ENCODE data around the gene SCIN.
"Not testable (repeated sequence)": the region's sequence is repeated elsewhere in the genome, so short reads cannot be mapped to it uniquely, and the experiment has no call there.

Gene SCIN

GRCh38 chr7:12570534-12571461 lies at the start of gene SCIN:
Gene SCIN, plus strand, starts transcription at chr7:12570720. Its CDS starts 67 bp downstream, at chr7:12570787.
- DNase-seq: peak; percentile 7

DNA sequence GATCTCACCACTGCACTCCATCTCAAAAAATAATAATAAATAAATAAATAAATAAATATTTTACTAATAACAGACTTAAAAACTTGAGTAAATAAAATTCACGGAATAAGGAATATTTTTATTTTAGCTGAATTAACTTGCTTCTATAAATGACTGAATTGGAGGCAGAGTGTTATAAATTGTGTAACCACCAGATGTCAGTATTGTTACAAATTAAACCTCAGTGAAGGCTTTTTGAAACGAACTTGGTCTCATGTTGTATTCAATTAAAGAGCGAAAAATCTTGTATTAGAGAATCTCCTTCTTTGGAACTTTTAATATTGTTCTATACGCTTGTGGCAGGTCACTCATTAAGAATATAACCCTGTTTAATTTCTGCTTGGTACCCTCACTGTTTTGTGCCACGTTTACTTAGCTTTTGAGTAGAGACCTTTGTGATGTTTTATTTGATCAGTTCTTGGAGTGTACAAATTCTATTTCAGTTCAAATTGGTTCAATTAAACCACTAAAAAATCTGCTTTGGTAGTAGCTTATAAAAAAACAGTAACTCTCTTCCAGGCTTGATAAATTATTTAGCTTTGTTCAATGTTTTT lies 45.6 kb upstream of the SCIN start:
- DNase-seq: no peak

DNA sequence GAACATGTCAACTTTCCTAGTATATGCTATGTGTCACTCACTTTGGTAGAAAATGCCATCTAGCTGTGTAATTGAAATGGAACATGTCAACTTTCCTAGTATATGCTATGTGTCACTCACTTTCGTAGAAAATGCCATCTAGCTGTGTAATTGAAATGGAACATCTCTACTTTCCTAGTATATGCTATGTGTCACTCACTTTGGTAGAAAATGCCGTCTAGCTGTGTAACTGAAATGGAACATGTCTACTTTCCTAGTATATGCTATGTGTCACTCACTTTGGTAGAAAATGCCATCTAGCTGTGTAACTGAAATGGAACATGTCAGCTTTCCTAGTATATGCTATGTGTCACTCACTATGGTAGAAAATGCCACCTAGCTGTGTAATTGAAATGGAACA lies 43.8 kb upstream of the SCIN start:
- not testable (repeated sequence) for DNase-seq

GRCh38 chr7:12527670-12528069 lies 42.9 kb upstream of the SCIN start:
- DNase-seq: not testable (repeated sequence)

- DNase-seq: no peak
Observed at GRCh38 chr7:12529971-12530710, 40.4 kb upstream of the SCIN start.

DNA sequence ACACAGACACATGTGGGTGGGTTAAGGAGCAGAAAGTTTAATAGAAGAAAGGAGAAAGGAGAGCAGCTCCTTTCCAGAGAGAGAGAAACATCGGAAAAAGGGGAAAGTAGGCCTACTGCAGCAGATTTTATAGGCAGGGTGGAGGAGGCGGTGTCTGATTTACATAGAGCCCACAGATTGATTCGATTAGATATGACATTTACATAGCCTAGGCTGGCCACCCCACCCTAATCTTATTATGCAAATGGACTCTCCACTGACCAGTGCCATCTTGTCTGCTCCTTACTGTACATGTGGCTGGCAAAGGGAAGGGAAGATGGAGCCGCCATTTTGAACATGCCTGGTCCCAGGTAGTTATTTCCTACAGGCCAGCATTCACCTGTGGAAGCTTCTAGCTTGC lies 38.7 kb upstream of the SCIN start:
- no peak for DNase-seq

DNA sequence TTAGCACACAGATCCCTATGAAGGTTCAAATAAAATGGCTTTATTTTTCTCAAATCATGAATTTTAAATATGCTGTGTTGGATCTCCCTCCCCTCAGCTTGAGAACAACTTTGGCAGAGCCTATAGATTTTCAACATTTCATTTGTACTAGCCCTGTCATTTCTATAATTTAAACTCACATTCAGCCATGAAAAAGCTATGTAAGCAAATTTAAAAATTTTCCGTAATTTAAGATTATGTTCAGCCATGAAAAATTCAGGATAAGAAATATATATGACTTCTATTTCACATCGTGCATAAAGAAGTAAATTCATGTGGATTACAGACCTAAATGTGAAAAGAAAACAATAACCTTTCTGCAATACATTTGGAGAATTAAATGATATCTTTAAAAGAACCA lies 36.5 kb upstream of the SCIN start:
- no peak for DNase-seq

DNA sequence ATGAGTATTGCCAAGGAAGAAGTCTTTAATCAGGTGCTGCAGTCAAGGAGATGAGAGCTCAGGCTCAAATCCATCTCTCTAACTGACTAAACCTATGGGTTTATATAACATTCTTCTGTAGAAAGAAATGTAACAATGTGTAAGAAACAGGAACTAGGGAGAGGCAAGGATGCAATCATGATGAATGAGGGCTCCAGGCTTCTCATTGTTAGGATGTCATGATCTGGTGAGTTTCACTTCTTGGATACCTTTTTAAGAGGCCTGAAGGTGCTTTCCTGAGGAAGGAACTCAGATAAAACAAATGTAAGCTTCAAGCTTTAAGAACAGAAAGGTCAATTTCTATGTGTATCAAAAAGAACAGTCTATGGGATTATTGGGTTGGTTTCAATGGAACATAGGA lies 30.8 kb upstream of the SCIN start:
- DNase-seq: no peak

DNA sequence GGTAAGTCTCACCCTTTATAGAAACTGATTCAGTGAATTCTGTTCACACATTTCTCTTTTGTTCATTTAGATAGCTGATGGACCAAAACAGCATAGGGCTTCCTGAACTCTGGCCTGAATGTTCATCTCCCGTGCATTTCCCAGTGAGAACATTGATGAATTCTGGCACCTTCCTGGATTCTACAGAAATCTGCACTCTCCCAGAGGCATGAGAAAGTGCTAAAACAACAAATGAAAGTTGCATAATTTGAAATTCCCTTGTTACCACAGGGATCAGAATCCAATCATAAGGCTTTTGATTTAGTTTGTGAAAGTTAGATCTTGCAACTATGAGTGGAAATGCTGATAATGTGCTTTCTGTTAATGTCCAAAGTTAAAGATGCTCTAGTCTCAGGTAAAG lies 29.7 kb upstream of the SCIN start:
- no peak for DNase-seq

DNA sequence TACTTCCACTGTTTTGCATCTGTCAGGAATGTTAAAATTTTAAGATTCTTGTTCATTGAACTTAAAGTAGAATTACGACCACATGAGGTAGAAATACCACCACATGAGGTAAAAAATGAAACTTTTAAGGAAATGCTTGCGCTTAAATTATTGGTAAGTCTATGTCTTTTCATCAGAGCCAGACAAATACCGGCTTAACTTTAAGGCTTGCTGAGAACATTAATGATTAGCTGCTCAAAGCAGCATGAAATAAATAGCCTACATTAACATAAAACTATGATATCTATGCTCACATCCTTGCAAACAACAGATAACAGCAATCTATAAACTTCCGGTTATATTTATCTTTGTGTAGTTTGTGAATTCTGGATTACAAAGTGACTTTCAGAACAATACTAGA lies 26.9 kb upstream of the SCIN start:
- DNase-seq: no peak

DNA sequence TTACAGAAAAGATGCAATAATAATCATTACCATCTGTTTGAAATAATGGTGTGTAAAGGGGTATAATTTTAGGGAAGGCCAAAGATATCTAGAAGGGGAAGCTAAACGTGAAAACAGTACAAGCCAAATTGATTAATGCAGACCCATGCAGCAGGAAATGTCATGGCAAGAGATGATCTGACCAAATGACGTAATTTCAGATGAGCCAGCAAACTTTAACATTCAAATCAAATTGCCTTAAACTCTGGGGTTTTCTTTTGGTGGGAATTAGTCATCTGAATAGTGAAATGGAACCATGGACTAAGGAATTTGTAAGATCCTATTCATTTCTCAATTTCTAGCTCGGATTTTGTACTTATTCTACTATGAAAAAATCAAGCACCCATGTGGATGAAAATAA lies 21.4 kb upstream of the SCIN start:
- DNase-seq: no peak

DNA sequence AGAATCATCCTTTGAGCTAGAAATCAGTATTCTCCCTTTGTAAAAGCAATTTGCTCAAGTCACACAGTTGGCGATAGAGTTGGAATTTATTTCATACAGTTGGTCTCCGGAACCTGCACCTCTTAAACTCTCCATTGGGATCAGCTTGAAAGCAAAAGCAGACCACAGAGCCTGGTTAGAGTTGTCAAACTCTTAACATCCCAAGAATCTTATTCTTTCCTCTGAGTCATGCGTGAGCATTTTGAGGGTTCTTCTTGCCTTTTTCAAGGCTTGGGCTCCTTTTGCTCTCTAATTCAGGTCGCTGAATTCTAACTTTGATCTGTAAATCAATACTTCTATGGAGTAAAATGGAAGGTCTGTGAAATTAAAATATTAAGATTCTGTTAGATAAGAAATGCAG lies 19.6 kb upstream of the SCIN start:
- no peak for DNase-seq

- no peak for DNase-seq
Observed at GRCh38 chr7:12552876-12553275, 17.6 kb upstream of the SCIN start.

DNA sequence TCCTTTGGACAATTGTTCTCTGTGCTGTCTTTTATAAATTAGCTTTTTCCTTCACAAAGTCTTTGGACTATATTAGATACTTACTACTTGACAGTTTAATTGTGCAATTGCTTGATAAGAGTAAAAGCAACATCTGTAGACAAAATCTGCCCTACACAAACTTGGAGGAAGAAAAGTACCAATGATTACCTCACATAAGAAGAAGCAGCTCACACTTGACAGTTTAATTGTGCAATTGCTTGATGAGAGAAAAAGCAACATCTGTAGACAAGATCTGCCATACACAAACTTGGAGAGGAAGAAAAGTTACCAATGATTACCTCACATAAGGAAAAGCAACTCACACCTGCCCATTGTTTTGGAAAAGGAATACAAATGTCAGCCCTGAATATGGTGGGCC lies 17.1 kb upstream of the SCIN start:
- DNase-seq: no peak

DNA sequence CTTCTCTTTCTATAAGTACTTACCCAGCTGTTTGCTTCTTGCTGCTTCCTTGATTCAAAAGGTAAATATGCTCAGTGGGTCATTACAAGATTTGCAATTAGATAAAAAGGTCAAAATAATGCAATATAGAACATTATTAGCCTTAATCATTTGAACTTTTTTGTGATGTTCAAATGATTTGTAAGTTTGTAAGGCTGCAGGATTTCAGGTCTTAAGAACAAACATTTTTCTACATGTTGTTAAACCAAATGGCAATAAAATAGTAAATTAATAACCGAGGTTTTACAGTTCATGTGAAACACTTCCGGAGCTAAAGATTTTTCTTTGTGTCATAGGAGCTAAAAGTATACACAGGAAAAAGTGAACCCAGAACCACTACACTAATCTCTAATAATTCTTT lies 16.2 kb upstream of the SCIN start:
- DNase-seq: no peak

DNA sequence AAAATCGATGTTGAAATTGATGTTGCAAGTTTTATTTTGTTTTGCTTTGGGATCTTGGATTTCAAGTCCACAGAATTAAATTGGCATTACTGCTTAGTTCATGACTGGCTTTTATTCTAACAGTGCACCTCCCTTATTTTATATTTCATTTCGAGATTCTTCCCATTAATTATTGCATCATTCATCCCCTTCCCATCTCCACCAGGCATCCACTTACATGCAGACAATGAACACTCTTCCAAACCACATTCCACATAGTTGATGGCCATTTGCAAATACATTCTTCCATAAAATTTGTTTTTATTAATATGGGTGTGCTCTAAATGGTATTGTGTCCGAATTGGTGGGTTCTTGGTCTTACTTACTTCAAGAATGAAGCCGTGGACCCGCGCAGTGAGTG lies 15.6 kb upstream of the SCIN start:
- DNase-seq: no peak

GRCh38 chr7:12555695-12556094 lies 14.8 kb upstream of the SCIN start:
- DNase-seq: not testable (repeated sequence)

DNA sequence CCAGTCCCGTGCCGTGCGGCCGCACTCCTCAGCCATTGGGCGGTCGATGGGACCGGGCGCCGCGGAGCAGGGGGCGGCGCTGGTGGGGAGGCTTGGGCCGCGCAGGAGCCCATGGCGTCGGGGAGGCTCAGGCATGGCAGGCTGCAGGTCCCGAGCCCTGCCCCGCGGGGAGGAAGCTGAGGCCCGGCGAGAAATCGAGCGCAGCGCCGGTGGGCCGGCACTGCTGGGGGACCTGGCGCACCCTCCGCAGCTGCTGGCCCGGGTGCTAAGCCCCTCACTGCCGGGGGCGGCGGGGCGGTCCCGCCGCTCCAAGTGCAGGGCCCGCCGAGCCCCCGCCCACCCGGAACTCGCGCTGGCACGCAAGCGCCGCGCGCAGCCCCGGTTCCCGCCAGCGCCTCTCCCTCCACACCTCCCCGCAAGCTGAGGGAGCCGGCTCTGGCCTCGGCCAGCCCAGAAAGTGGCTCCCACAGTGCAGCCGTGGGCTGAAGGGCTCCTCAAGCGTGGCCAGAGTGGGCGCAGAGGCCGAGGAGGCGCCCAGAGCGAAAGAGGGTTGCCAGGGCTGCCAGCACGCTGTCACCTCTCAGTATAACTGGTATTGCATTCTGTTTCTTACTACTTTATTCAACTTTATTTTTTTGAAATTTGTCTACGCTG lies 14.3 kb upstream of the SCIN start:
- not testable (repeated sequence) for DNase-seq

DNA sequence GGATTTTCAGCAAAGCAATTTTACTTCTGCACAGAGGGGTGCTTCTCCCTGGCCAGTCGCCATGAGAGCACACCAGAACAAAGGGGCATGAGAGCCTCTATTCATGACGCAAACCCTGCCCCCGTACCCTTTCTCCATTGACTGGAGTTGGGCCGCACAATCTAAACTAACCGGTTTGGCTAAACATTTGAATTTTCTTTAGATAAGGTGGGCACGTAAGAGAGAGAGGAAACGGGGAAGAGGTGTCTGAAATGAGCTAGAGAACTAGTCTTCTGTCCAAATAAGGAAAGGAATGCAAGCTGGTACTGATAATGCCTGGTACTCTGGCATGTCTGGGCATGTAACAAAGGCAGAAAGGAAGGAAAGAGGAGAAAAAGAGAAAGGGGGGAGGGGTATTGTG lies 13.2 kb upstream of the SCIN start:
- no peak for DNase-seq

DNA sequence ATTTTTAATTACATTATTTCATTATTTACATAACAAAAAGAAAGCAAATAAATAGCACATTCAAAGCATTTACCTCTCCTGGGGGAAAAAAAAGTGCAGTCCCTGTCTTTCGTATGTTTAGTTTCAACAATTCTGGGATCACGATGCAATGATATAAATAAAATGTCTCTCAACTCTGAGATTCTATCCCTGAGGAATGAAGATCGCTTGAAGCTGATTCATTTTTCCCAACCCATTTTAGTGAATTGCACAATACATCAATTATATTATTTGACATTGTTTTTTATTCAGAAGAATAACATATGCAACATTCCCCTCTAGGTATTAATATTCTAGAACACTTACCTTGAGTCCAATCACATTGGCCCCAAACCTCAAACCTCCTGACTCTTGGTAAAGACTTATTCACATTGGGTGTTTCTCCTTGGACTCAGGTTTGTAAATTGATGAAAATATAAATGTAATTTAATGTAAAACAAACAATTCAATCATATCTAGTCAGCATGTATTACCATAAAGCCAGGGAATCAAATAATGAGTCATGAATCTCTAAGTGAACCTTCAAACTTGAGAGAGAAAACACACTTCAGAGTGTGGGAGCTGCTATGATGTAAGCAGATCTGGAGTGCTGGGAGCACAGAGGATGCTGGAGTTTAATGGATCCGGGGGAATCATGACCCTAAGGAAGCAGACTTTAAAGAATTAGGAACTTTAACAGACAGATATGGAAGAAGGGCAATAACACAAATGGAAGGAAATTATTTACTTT lies 5.3 kb upstream of the SCIN start:
- no peak for DNase-seq

- no peak for DNase-seq
Observed at GRCh38 chr7:12565873-12566272, 4.6 kb upstream of the SCIN start.

DNA sequence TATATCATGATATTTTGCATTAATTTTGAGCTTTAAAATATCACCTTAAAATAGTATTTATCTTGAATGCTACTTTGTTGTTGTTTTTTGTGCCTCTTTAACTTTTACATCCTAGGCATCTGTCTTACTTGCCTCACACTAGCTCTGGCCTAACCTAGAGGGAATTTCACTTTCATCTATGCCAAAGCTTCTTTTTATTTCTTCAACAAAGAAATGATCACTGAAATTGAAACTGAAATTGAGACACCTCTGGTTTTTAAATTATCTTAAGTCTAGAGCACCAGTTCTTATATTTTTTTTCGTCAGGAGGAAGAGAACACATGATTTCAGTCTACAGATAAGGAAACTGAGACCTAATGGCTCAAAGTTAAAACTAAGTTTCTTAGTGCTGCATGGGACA lies 3.5 kb upstream of the SCIN start:
- no peak for DNase-seq

DNA sequence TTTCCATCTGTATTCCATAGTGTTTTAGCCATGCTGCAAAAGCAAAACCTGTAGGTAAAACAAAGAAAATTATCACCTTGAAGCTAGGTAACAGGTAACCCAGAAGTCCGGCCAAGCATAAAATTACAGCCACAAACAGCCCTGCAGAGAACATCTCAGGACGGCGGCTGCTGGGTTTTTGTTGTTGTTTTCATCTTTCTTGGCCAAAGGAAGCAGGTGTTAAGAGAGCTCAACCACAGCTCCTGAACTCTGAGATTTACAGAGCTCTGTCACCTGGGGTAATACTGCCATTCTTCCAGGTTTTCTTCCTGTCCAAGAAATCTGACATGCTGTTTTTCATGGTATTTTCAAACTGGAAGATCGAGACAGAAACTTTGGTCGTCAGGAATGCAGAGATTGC lies 847 bp upstream of the SCIN start:
- DNase-seq: no peak

Data from stimulated activated CD4-positive, alpha-beta T cell treated with anti-CD3 and anti-CD28 coated beads, Interleukin-4, amount 100 ng/mL, for 1 hour (primary cell).